ENCODE results near the gene EHBP1. TPM values are rescaled to one million over a fixed set of nuclear protein-coding genes. Genes with fewer than 3 reads are reported as not detected.

The EHBP1 gene
- total and polyA plus RNA-seq, 2 donors (not counting 3 experiments of a cell fraction or from before 2014, with no cell fraction given): 8.4 to 34.8 TPM

- Histone ChIP-seq H2AFZ (ENCODE audit: low read depth, low read length) (no peak overlapping the region), H3K4me2 (ENCODE audit: insufficient read depth, low read length) (no peak overlapping the region), H3K27me3 (ENCODE audit: control insufficient read depth in 2 of 2, insufficient read depth in 2 of 2, low read length in 2 of 2) (no peaks in the 10 kb centered on the region), H3K9me1 (replicated peaks; ENCODE audit: control insufficient read depth, extremely low read depth, insufficient read depth, low read length) (no peaks in the 10 kb centered on the region), H3K27ac (ENCODE audit: insufficient read depth, low read depth, low read length) (no peak overlapping the region), H3K4me1 (ENCODE audit: control insufficient read depth, extremely low read depth, insufficient read depth, low read length) (peaks cover 1% of the 10 kb centered on the region), H3K79me2 (ENCODE audit: control insufficient read depth, insufficient read depth, low read length) (no peaks in the 10 kb centered on the region), H3K9me3 (replicated peaks; ENCODE audit: control insufficient read depth, insufficient read depth, low read length) (no peaks in the 10 kb centered on the region), H3K36me3 (ENCODE audit: control insufficient read depth in 2 of 2, extremely low read depth in 1 of 2, insufficient read depth in 2 of 2, low read length in 2 of 2) (no peaks in the 10 kb centered on the region), H3K9ac (replicated peaks; ENCODE audit: extremely low read depth, insufficient read depth, low read length) (no peak overlapping the region), H4K20me1 (replicated peaks; ENCODE audit: control insufficient read depth, extremely low read depth, insufficient read depth, low read length) (no peaks in the 10 kb centered on the region), H3K4me3 (replicated peaks in 1 of 3; ENCODE audit: insufficient read depth in 1 of 3, low read depth in 1 of 3, low read length in 3 of 3) (no peak overlapping the region)
- TF ChIP-seq EZH2 (IDR thresholded peaks at IDR 0.05; ENCODE audit: borderline replicate concordance, low read depth, low read length, severe bottlenecking): no peak
- TF ChIP-seq FOS (IDR thresholded peaks at IDR 0.05; ENCODE audit: borderline replicate concordance, insufficient read depth, low read length): no peak
- no peak for TF ChIP-seq POLR2AphosphoS5 (IDR thresholded peaks at IDR 0.05; ENCODE audit: insufficient read depth, low read depth, low read length)
- no peak for TF ChIP-seq CTCF (IDR thresholded peaks at IDR 0.05; ENCODE audit: extremely low read depth in 1 of 2, insufficient read depth in 1 of 2, low read depth in 1 of 2, low read length in 2 of 2)
- TF ChIP-seq POLR2A (IDR thresholded peaks at IDR 0.05; ENCODE audit: low read depth, low read length): no peak
- DNase-seq (ENCODE audit: low read depth, low spot score) (no peak), FAIRE-seq (no peak)
- ChIA-PET CTCF (no interaction called here), POLR2A (no interaction called here)
- intact Hi-C loops (cut with micrococcal nuclease): no loop called here
- no TSS peak for BruUV-seq (replicated peaks)
- dilution Hi-C loops (cut with MboI; ENCODE audit: extremely low pct_ligation_motif_present, low sequenced_read_pairs): no loop called here
These were observed 95.1 kb downstream of the EHBP1 start for GRCh38 chr2:62800618-62801017.

GRCh38 chr2:62801110-62801509 is 95.6 kb downstream of the EHBP1 start:
- POLR2A ChIA-PET: no interaction called here
- Histone ChIP-seq H3K36me3 (ENCODE audit: control insufficient read depth in 2 of 2, extremely low read depth in 1 of 2, insufficient read depth in 2 of 2, low read length in 2 of 2) (no peaks in the 10 kb centered on the region), H3K4me2 (ENCODE audit: insufficient read depth, low read length) (no peak overlapping the region), H4K20me1 (replicated peaks; ENCODE audit: control insufficient read depth, extremely low read depth, insufficient read depth, low read length) (no peaks in the 10 kb centered on the region), H3K27ac (ENCODE audit: insufficient read depth, low read depth, low read length) (no peak overlapping the region), H3K79me2 (ENCODE audit: control insufficient read depth, insufficient read depth, low read length) (no peaks in the 10 kb centered on the region), H3K4me3 (replicated peaks in 1 of 3; ENCODE audit: insufficient read depth in 1 of 3, low read depth in 1 of 3, low read length in 3 of 3) (no peak overlapping the region), H3K9me3 (replicated peaks; ENCODE audit: control insufficient read depth, insufficient read depth, low read length) (no peaks in the 10 kb centered on the region), H2AFZ (ENCODE audit: low read depth, low read length) (no peak overlapping the region), H3K9me1 (replicated peaks; ENCODE audit: control insufficient read depth, extremely low read depth, insufficient read depth, low read length) (no peaks in the 10 kb centered on the region), H3K4me1 (ENCODE audit: control insufficient read depth, extremely low read depth, insufficient read depth, low read length) (no peaks in the 10 kb centered on the region), H3K27me3 (ENCODE audit: control insufficient read depth in 2 of 2, insufficient read depth in 2 of 2, low read length in 2 of 2) (no peaks in the 10 kb centered on the region), H3K9ac (replicated peaks; ENCODE audit: extremely low read depth, insufficient read depth, low read length) (no peak overlapping the region)
- no peak for TF ChIP-seq MYC (IDR thresholded peaks at IDR 0.05; ENCODE audit: low read depth, low read length)
- no peak for TF ChIP-seq EZH2 (IDR thresholded peaks at IDR 0.05; ENCODE audit: borderline replicate concordance, low read depth, low read length, severe bottlenecking)
- intact Hi-C loops (cut with micrococcal nuclease) (no loop called here), dilution Hi-C loops (cut with MboI; ENCODE audit: extremely low pct_ligation_motif_present, low sequenced_read_pairs) (no loop called here)
- no TSS peak for BruUV-seq (replicated peaks)
- FAIRE-seq (no peak), DNase-seq (ENCODE audit: low read depth, low spot score) (no peak)
- CTCF ChIA-PET: no interaction called here
